ENCODE results near the gene GLB1L2.

Gene GLB1L2

GRCh38 chr11:134370526-134371435 is 39.0 kb downstream of the GLB1L2 start:
- no peak for DNase-seq

GRCh38 chr11:134371436-134372185 is 39.8 kb downstream of the GLB1L2 start:
- no peak for DNase-seq

- DNase-seq: no peak
These were observed 40.7 kb downstream of the GLB1L2 start for GRCh38 chr11:134372536-134372935.

- DNase-seq: no peak
These were observed 41.2 kb downstream of the GLB1L2 start for GRCh38 chr11:134372961-134373360.

- no peak for DNase-seq
These were observed 41.8 kb downstream of the GLB1L2 start for GRCh38 chr11:134373591-134374052.

- DNase-seq: no peak
These were observed 42.4 kb downstream of the GLB1L2 start for GRCh38 chr11:134374171-134374570.

GRCh38 chr11:134374891-134375550 is 43.2 kb downstream of the GLB1L2 start:
- DNase-seq: no peak

GRCh38 chr11:134376150-134376921 is 44.5 kb downstream of the GLB1L2 start:
- no peak for DNase-seq

- no peak for DNase-seq
These were observed 46.1 kb downstream of the GLB1L2 start for GRCh38 chr11:134377876-134378275.

GRCh38 chr11:134379241-134379640 is 47.5 kb downstream of the GLB1L2 start:
- no peak for DNase-seq

GRCh38 chr11:134380229-134380628 is 48.4 kb downstream of the GLB1L2 start:
- DNase-seq: no peak

- DNase-seq: no peak
These were observed 49.0 kb downstream of the GLB1L2 start for GRCh38 chr11:134380785-134381184.

- DNase-seq: no peak
These were observed 50.5 kb downstream of the GLB1L2 start for GRCh38 chr11:134382257-134382656.

GRCh38 chr11:134382830-134383229 is 51.0 kb downstream of the GLB1L2 start:
- no peak for DNase-seq

GRCh38 chr11:134383576-134384221 is 51.9 kb downstream of the GLB1L2 start:
- DNase-seq: no peak

GRCh38 chr11:134384406-134384805 is 52.6 kb downstream of the GLB1L2 start:
- DNase-seq: no peak

GRCh38 chr11:134385171-134385570 is 53.4 kb downstream of the GLB1L2 start:
- no peak for DNase-seq

- no peak for DNase-seq
These were observed 54.2 kb downstream of the GLB1L2 start for GRCh38 chr11:134385774-134386565.

- DNase-seq: no peak
These were observed 55.2 kb downstream of the GLB1L2 start for GRCh38 chr11:134386945-134387344.

- DNase-seq: no peak
These were observed 55.7 kb downstream of the GLB1L2 start for GRCh38 chr11:134387501-134387900.

- no peak for DNase-seq
These were observed 56.8 kb downstream of the GLB1L2 start for GRCh38 chr11:134388590-134388989.
